Loucy (cell line): ENCODE results near the gene GRID1.

Source experiments
- CTCF ChIP-seq: fragments of 200-600 bp; sonication (generic); conservative IDR thresholded peaks from 2 replicates; pipeline ENCODE4 v1.5.1; 2014; ENCODE audit warnings: mild to moderate bottlenecking, antibody characterized with exemption, low read length
- EZH2phosphoT487 ChIP-seq: fragments of 200-600 bp; IDR thresholded peaks from 2 replicates; pipeline ENCODE4 v1.6.1; 2018; ENCODE audit warnings: antibody characterized with exemption, mild to moderate bottlenecking, moderate library complexity, borderline replicate concordance

DNA sequence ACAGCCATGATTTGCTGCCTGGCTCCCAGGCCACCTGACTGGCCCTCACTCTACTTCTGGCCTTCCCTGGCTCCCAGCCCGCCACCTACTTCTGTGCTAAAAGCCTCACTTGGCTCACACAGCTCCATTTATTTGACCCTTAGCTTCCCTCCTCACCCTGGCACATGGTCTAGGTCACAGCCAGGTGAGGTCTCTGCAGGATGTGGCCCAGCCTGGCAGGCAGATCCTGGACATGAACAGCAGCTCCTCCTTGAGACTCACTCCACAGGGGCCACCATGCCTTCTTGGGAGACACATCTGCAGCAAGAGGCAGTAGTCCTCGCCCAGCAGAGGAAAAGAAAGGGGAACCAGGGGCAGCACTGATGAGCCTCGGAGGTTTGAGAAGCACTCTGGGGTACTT, 64.6 kb downstream of the GRID1 start:
- TF ChIP-seq CTCF (no peak), EZH2phosphoT487 (no peak)
